Bronchial epithelial cell (primary cell): ENCODE measurements around the gene ZNF350. TPM values are rescaled to one million over a fixed set of nuclear protein-coding genes. Genes with fewer than 3 reads are reported as not detected.

Experiments used
- DNase-seq: peaks from one replicate; pipeline ENCODE4 v3.0.0-alpha.2; 2010; ENCODE audit warnings: low read depth
- FAIRE-seq: peaks from 2 replicates; lab custom pipeline; 2011; peaks lifted over from hg19 to GRCh38; lab: Jason Lieb, UNC
- H3K27me3 ChIP-seq: 2 replicates; pipeline ENCODE4 v1.5.1; 2011; ENCODE audit warnings: low read length; ENCODE audit not compliant: control insufficient read depth, insufficient read depth
- H3K36me3 ChIP-seq: 2 replicates; pipeline ENCODE4 v1.5.1; 2011; ENCODE audit warnings: low read length; ENCODE audit not compliant: control insufficient read depth, insufficient read depth
- H3K4me3 ChIP-seq: 2 replicates; pipeline ENCODE4 v1.5.1; 2011; ENCODE audit warnings: mild to moderate bottlenecking, low read depth, low read length, control low read depth
- total RNA-seq: library from RNA; depleted of rRNA; stranded (reverse); fragments of >200 nt; gene quantifications from 2 replicates; pipeline ENCODE4 v1.2.1, GENCODE V29; 2014
- TF ChIP-seq, protein P1 (sequence below): IDR thresholded peaks from 2 replicates; pipeline ENCODE4 v1.5.1; 2011; ENCODE audit warnings: mild to moderate bottlenecking, moderate library complexity, low read length, control low read depth, inconsistent platforms; ENCODE audit not compliant: insufficient read depth, severe bottlenecking

The ZNF350 gene
- total RNA-seq, 1 donor from 2014 or later: 11.6 TPM

DNA sequence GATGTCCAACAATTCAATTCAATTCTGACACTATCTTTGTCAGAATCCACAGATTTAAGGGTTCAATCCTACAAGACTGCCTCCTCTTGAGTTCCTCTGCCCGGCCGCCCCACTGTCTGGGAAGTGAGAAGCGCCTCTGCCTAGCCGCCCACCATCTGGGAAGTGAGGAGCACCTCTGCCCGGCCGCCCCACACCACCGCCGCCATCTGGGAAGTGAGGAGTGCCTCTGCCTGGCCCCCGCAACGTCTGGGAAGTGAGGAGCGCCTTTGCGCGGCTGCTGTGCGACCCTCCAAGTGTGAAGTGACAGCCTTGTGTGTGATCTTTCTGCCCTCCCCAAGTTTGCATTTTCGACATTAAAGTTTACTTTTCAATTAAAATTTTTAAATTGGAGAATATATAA, 35.6 kb upstream of the ZNF350 start:
- peaks cover 13% of the 10 kb centered on the region for H3K36me3 ChIP-seq
- no peak for FAIRE-seq
- TF ChIP-seq, protein P1, sequence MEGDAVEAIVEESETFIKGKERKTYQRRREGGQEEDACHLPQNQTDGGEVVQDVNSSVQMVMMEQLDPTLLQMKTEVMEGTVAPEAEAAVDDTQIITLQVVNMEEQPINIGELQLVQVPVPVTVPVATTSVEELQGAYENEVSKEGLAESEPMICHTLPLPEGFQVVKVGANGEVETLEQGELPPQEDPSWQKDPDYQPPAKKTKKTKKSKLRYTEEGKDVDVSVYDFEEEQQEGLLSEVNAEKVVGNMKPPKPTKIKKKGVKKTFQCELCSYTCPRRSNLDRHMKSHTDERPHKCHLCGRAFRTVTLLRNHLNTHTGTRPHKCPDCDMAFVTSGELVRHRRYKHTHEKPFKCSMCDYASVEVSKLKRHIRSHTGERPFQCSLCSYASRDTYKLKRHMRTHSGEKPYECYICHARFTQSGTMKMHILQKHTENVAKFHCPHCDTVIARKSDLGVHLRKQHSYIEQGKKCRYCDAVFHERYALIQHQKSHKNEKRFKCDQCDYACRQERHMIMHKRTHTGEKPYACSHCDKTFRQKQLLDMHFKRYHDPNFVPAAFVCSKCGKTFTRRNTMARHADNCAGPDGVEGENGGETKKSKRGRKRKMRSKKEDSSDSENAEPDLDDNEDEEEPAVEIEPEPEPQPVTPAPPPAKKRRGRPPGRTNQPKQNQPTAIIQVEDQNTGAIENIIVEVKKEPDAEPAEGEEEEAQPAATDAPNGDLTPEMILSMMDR: no peak
- DNase-seq: no peak
- H3K4me3 ChIP-seq: no peak overlapping the region
- H3K27me3 ChIP-seq: no peaks in the 10 kb centered on the region

DNA sequence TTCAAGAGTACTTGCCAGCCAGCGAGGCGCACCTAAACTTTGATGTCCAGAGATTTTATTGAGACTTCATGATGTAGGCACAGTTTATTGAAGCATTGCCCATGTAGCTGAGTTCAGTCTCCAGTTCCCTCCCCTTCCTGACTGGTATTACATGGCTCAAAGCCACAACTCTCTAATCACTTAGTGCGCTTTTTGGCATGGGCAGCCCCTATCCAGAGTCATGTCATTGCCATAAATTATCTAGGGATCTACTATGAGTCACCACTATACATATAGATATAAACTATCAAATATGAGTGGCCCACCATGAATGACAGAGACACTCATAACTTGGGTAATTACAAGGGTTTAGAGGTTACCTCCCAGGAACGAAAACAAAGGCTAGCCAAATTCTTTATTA, 33.9 kb upstream of the ZNF350 start:
- no peak overlapping the region for H3K4me3 ChIP-seq
- DNase-seq: no peak
- no peak for FAIRE-seq
- TF ChIP-seq, protein P1: no peak
- H3K36me3 ChIP-seq: peaks cover 12% of the 10 kb centered on the region
- no peaks in the 10 kb centered on the region for H3K27me3 ChIP-seq

DNA sequence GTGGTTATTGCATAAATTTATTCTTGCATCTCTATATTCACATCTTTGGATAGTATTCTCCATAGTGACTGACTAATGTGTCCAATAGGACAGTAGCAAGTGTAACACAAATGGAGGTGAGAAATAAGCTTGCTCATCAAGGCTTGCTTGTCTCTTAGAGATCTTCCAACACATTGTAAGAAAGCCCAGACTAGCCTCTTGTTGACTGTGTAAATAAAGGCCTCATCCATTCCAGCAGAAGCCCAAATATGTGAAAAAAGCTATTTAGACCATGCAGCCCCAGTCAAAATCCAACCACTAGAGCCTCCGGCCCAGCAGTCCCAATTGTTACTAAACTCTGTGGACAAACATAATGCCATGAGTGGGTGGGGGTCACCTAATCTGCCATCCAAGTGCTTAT, 24.0 kb upstream of the ZNF350 start:
- H3K4me3 ChIP-seq: no peak overlapping the region
- TF ChIP-seq, protein P1: no peak
- DNase-seq (no peak), FAIRE-seq (no peak)
- H3K27me3 ChIP-seq: no peaks in the 10 kb centered on the region
- H3K36me3 ChIP-seq: no peaks in the 10 kb centered on the region

DNA sequence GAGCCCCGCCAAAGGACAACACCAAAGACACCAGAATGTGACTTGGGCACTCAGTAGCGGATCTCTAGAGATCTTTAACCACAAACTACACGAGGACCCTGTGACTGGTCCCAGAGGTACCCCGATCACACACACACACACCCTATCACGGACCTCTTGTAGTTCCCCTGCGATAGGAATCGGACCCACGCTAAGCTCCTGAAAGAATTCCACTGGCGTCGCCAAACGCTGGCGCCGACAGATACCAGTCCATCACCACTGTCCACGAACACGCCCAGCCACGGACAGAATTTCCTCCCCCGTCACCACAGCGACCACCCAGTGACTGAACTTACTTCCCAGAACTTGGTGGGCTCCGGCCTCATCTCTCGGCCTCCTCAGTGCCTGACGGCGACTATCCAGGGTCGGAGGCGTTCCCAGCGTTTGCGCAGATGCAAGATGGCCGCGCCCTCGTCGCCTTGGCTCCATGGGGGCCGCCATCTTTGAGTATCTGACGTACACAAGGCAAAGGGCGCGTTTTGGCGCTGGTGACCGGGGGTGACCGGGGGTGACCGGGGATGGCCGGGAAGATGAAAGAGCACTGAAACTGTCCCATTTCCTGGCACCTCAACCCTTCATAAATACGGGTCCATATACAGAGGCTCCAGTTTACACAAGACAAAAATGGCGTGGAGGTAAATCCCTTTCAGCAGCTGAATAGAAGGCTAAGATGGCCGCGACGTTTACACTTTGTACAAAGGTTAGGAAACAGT, 21.3 kb upstream of the ZNF350 start, which contains the start of gene ZNF615:
TSS of gene ZNF615 (minus strand) at position 406 of the 752 bp plus-strand sequence. CDS start 4,500 bp downstream, outside the sequence.
- Histone ChIP-seq H3K27me3 (no peaks in the 10 kb centered on the region), H3K4me3 (peak within 1 kb of the TSS; percentile 94), H3K36me3 (peaks cover 2% of the 10 kb centered on the region)
- FAIRE-seq (no peak), DNase-seq (peak; percentile 57)
- TF ChIP-seq, protein P1: no peak

DNA sequence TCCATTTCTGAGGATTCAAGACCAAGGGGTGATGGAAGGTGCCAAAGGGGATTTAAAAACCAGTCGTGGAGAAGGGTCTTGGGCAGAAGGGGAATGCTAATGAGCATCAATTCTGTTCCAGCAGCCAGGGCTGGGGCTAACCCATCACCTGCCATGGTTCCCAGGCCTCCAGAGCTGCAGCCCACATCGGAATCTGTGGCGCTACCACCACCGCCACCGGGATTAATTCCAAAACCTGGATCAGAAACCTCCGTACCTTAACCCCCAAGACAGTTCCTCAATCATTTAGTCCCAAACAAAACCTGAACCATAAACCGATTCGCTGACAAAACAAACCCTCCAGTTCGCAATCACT, 20.8 kb upstream of the ZNF350 start:
- DNase-seq (no peak), FAIRE-seq (no peak)
- no peaks in the 10 kb centered on the region for H3K27me3 ChIP-seq
- H3K36me3 ChIP-seq: peaks cover 2% of the 10 kb centered on the region
- TF ChIP-seq, protein P1: no peak
- peak overlapping the region; percentile 94 for H3K4me3 ChIP-seq

DNA sequence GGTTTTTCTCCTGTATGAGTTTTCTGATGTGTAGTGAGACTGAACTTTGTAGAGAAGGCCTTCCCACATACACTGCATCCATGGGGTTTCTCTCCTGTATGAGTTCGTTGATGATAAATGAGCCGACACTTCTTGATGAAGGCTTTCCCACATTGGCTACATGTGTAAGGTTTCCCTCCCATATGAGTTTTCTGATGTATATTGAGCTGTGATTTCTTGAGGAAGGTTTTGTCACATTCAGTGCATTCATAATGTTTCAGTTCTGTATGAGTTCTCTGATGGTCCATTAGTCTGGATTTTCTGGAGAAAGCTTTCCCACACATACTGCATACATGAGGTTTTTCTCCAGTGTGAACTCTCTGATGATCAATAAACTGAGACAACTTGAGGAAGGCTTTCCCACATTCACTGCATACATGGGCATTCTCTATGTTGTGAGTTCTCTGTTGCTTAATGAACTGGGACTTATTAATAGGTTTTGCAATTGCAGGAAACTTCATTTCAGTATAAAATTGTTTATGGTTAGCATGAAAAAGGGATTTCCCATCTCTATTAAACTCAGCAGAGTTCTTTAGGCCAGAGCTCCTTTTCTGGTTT, 7.5 kb upstream of the ZNF350 start:
- Histone ChIP-seq H3K27me3 (no peaks in the 10 kb centered on the region), H3K4me3 (no peak overlapping the region), H3K36me3 (no peaks in the 10 kb centered on the region)
- DNase-seq: no peak
- peak; percentile 28 for FAIRE-seq
- TF ChIP-seq, protein P1: no peak
